GM12878 (cell line): ENCODE measurements around the gene PRKAG2. TPM values are rescaled to one million over a fixed set of nuclear protein-coding genes. Genes with fewer than 3 reads are reported as not detected.

Experiments
- ATAC-seq: fragments of 200-7000 bp; cut with Tn5 transposase; 3 replicates; pipeline ENCODE4 v1.9.1; 2020; ENCODE audit warnings: mild to moderate bottlenecking, moderate library complexity
- BruUV-seq: library from RNA; stranded (reverse); fragments of 400-500 nt; replicated peaks from 2 replicates; lab custom pipeline; 2021; lab: Mats Ljungman, UMichigan
- CTCF ChIA-PET: fragments of 300-600 bp; sonication (Branson Sonifier 250); formaldehyde crosslinking; extraction: SDS; loops from one replicate; lab custom pipeline; 2021; ENCODE audit warnings: inconsistent platforms; lab: Yijun Ruan, JAX
- POLR2A ChIA-PET: fragments of 350-600 bp; formaldehyde crosslinking; extraction: SDS; loops from one replicate; lab custom pipeline; 2021; ENCODE audit warnings: inconsistent platforms; lab: Charles Lee
- RAD21 ChIA-PET: fragments of 300-600 bp; sonication (Branson Sonifier 250); formaldehyde crosslinking; loops from one replicate; lab custom pipeline; 2023; ENCODE audit warnings: antibody characterized with exemption; ENCODE audit not compliant: unreplicated experiment; lab: Charles Lee
- SMC1A ChIA-PET: fragments of 300-600 bp; sonication (Branson Sonifier 250); formaldehyde crosslinking; loops from one replicate; lab custom pipeline; 2023; ENCODE audit not compliant: unreplicated experiment, uncharacterized antibody; lab: Charles Lee
- DNase-seq: peaks from one replicate; pipeline ENCODE4 v3.0.0-alpha.2; 2011; ENCODE audit warnings: low read depth, low spot score
- FAIRE-seq: peaks from 3 replicates; lab custom pipeline; 2011; peaks lifted over from hg19 to GRCh38; lab: Jason Lieb, UNC
- H2AFZ ChIP-seq: 2 replicates; pipeline ENCODE4 v1.6.0; 2011; ENCODE audit warnings: low read depth, low read length, control low read depth; ENCODE audit not compliant: control insufficient read depth
- H3K27ac ChIP-seq: 2 replicates; pipeline ENCODE4 v1.5.1; 2011; ENCODE audit warnings: control low read depth; ENCODE audit not compliant: control insufficient read depth, insufficient read depth
- H3K27me3 ChIP-seq, 2 experiments: replicated peaks in 1 of 2; 2 replicates each; pipeline versions ENCODE4 v1.6.0 to v1.6.1; 2011; ENCODE audit warnings: low read length in 1 of 2; ENCODE audit not compliant: control insufficient read depth in 2 of 2, insufficient read depth in 2 of 2
- H3K36me3 ChIP-seq, 2 experiments: 2 replicates each; pipeline ENCODE4 v1.5.1; 2011; ENCODE audit warnings: low read length in 1 of 2; ENCODE audit not compliant: control insufficient read depth in 2 of 2, insufficient read depth in 2 of 2
- H3K4me1 ChIP-seq: 2 replicates; pipeline ENCODE4 v1.6.1; 2011; ENCODE audit warnings: mild to moderate bottlenecking, low read length, moderate library complexity, mixed read lengths; ENCODE audit not compliant: control insufficient read depth, insufficient read depth
- H3K4me2 ChIP-seq: 2 replicates; pipeline ENCODE4 v1.6.0; 2011; ENCODE audit warnings: control low read depth; ENCODE audit not compliant: control insufficient read depth, insufficient read depth
- H3K4me3 ChIP-seq: fragments of 200-600 bp; sonication (generic); 2 replicates; pipeline ENCODE4 v1.5.1; 2016
- H3K79me2 ChIP-seq: 2 replicates; pipeline ENCODE4 v1.6.0; 2011; ENCODE audit warnings: low read length; ENCODE audit not compliant: control insufficient read depth, insufficient read depth
- H3K9ac ChIP-seq: 2 replicates; pipeline ENCODE4 v1.8.0; 2011; ENCODE audit warnings: low read length, control low read depth, mixed read lengths; ENCODE audit not compliant: control insufficient read depth, insufficient read depth
- H3K9me3 ChIP-seq: replicated peaks from 3 replicates; pipeline ENCODE4 v1.5.1; 2011; ENCODE audit warnings: mild to moderate bottlenecking, low read length; ENCODE audit not compliant: control insufficient read depth, insufficient read depth
- H4K20me1 ChIP-seq: 2 replicates; pipeline ENCODE4 v1.6.0; 2011; ENCODE audit not compliant: control insufficient read depth, insufficient read depth
- FOXK2 ChIP-seq: fragments of 450-650 bp; IDR thresholded peaks from 2 replicates; pipeline ENCODE4 v1.6.1; 2017; ENCODE audit warnings: mild to moderate bottlenecking, moderate library complexity
- RAD21 ChIP-seq: IDR thresholded peaks from 2 replicates; pipeline ENCODE4 v1.6.1; 2011; ENCODE audit warnings: mild to moderate bottlenecking, low read depth, low read length, moderate library complexity; ENCODE audit not compliant: insufficient read depth
- RCOR1 ChIP-seq: conservative IDR thresholded peaks from 2 replicates; pipeline ENCODE4 v1.6.1; 2012; ENCODE audit warnings: low read depth, low read length, improper control_type of control experiment
- RFX5 ChIP-seq: IDR thresholded peaks from 2 replicates; pipeline ENCODE4 v1.6.1; 2011; ENCODE audit warnings: low read depth, low read length, improper control_type of control experiment
- WGBS: methylation state at CpG from one replicate; pipeline ENCODE4 v1.1.6; 2016; ENCODE audit warnings: low lambda C conversion rate; ENCODE audit not compliant: insufficient replicate concordance, insufficient coverage; ENCODE audit errors: missing lambda C conversion rate; 5-methylcytosine and 5-hydroxymethylcytosine counted together
- in situ Hi-C: fragments of 300-500 bp; cut with MboI; formaldehyde crosslinking; loops from 9 replicates; pipeline ENCODE4 v1.14.3; 2018; ENCODE audit warnings: mixed read lengths
- intact Hi-C: fragments of 100-400 bp; cut with micrococcal nuclease; formaldehyde crosslinking; loops from one replicate; pipeline ENCODE4 v1.14.2; 2022; ENCODE audit not compliant: unreplicated experiment
- polyA plus RNA-seq, 11 experiments: library from polyadenylated mRNA; depleted of rRNA in 4 of 11; unstranded in 6 of 11; stranded (reverse) in 5 of 11; fragments of >200 nt; fragmentation: Nextera tagmentation in 4 of 11; fragmentation: Illumina TruSeq in 1 of 11; extraction: Ambion mirVana in 4 of 11; extraction: Trizol in 1 of 11; gene quantifications; 1 replicate in 1 of 11; 2 replicates in 10 of 11; pipeline versions ENCODE4 v1.2.1 to v1.2.3, GENCODE V29; 2011 to 2016; ENCODE audit warnings: inconsistent platforms in 2 of 11, missing spikeins in 2 of 11, low read depth in 1 of 11
- total RNA-seq, 4 experiments: library from RNA; depleted of rRNA in 3 of 4; stranded (reverse); fragments of >200 nt in 3 of 4; fragmentation: Illumina TruSeq in 1 of 4; extraction: Trizol in 1 of 4; gene quantifications; 2 replicates each; pipeline versions ENCODE4 v1.2.1 to v1.2.3, GENCODE V29; 2013 to 2021

The PRKAG2 gene
- total and polyA plus RNA-seq, 10 of the 15 experiments (the other 5 are each of a cell fraction or from before 2014, with no cell fraction given), result 3.4 to 8.9 (median 6.8) TPM

- Histone ChIP-seq H2AFZ (no peak overlapping the region), H3K4me3 (no peak overlapping the region), H3K9ac (no peak overlapping the region)
- 100% methylated on average over 1 of the region's 1 CpG for WGBS
- no TSS peak for BruUV-seq
- no peak for DNase-seq
- RAD21 ChIA-PET, result no interaction called here
- TF ChIP-seq RAD21, result no peak
- TF ChIP-seq, all 136 proteins: peak for 0
- FAIRE-seq (no peak), ATAC-seq (no peak)
- ChIA-PET POLR2A (no interaction called here), CTCF (no interaction called here), SMC1A (no interaction called here)
- Histone ChIP-seq H3K79me2 (no peaks in the 10 kb centered on the region), H4K20me1 (no peaks in the 10 kb centered on the region), H3K4me1 (no peaks in the 10 kb centered on the region), H3K9me3 (no peaks in the 10 kb centered on the region), H3K36me3 (no peaks in the 10 kb centered on the region), H3K27ac (no peak overlapping the region), H3K27me3 (no peaks in the 10 kb centered on the region; a peak in 1 of 4 replicates), H3K4me2 (no peak overlapping the region)
- intact Hi-C loops (no loop called here), in situ Hi-C loops (no loop called here)
These were observed 43.6 kb upstream of the PRKAG2 start for GRCh38 chr7:151920488-151920887.

- H3K79me2 ChIP-seq, result no peaks in the 10 kb centered on the region
- no peak overlapping the region for H3K27ac ChIP-seq
- BruUV-seq, result no TSS peak
- no peaks in the 10 kb centered on the region; a peak in 1 of 4 replicates for H3K27me3 ChIP-seq
- CTCF ChIA-PET, result no interaction called here
- H3K4me2 ChIP-seq, result no peak overlapping the region
- no peak for FAIRE-seq
- POLR2A ChIA-PET, result no interaction called here
- no peaks in the 10 kb centered on the region for H4K20me1 ChIP-seq
- TF ChIP-seq FOXK2 (no peak), RCOR1 (no peak), RFX5 (no peak)
- SMC1A ChIA-PET, result no interaction called here
- no peak overlapping the region for H2AFZ ChIP-seq
- H3K36me3 ChIP-seq, result no peaks in the 10 kb centered on the region
- WGBS, result 77% methylated on average over 8 of the region's 8 CpGs
- H3K4me3 ChIP-seq, result no peak overlapping the region
- no peak for ATAC-seq
- no peak overlapping the region for H3K9ac ChIP-seq
- no peaks in the 10 kb centered on the region for H3K4me1 ChIP-seq
- H3K9me3 ChIP-seq, result no peaks in the 10 kb centered on the region
- RAD21 ChIA-PET, result no interaction called here
- in situ Hi-C loops (no loop called here), intact Hi-C loops (no loop called here)
- DNase-seq, result no peak
These were observed 42.7 kb upstream of the PRKAG2 start for GRCh38 chr7:151919595-151919994.
